A673 (cell line): ENCODE results near the gene ADAM10.

ENCODE experiments used
- CTCF ChIP-seq: fragments of 300-800, 200-600 bp; sonication (generic); conservative IDR thresholded peaks from 2 replicates; pipeline ENCODE4 v1.5.1; 2017; ENCODE audit warnings: low read depth, mild to moderate bottlenecking, antibody characterized with exemption, low read length, moderate library complexity, mixed read lengths
- EZH2 ChIP-seq: fragments of 200-600 bp; sonication (generic); IDR thresholded peaks from 2 replicates; pipeline ENCODE4 v1.6.1; 2017; ENCODE audit warnings: borderline replicate concordance, low read depth, mild to moderate bottlenecking, mixed read lengths, antibody characterized with exemption, low read length; ENCODE audit not compliant: poor library complexity, severe bottlenecking

GRCh38 chr15:58689646-58690045 is 59.9 kb downstream of the ADAM10 start:
- TF ChIP-seq CTCF (no peak), EZH2 (no peak)
